Keratinocyte (primary cell): ENCODE data around the gene ZNF74.

Experiments used
- EZH2 ChIP-seq: IDR thresholded peaks from one replicate; pipeline ENCODE4 v1.6.1; 2012; ENCODE audit warnings: inconsistent platforms, mild to moderate bottlenecking, low read length, moderate library complexity
- TF ChIP-seq, protein P1 (sequence below), 3 experiments: IDR thresholded peaks in 1 of 3; conservative IDR thresholded peaks in 1 of 3; optimal IDR thresholded peaks in 1 of 3; 2 replicates in 2 of 3; 3 replicates in 1 of 3; pipeline versions ENCODE3 to v1.5.1; 2011; ENCODE audit warnings: low read length in 3 of 3, mild to moderate bottlenecking in 3 of 3, moderate library complexity in 2 of 3, control low read depth in 1 of 3, inconsistent platforms in 1 of 3; ENCODE audit not compliant: insufficient read depth in 2 of 3; ENCODE audit errors: extremely low read depth in 1 of 3

DNA sequence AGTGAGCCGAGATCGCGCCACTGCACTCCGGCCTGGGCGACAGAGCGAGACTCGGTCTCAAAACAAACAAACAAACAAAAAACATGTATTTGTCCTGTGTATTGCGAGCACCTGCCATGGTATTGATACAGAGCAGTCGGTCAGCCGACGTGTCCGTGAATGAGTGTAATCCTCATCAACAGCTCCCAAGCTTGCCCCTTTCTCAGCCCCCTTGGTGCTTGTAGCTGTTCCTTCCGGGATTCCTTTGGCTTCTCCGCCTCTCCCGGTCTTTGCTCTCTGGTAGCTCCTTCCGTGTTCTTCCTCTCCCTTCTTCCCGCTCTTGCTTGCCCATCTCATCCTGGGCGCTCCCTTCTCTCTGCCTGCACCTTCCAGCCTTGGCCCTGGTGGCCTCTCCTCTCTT, 10.9 kb downstream of the ZNF74 start:
- TF ChIP-seq, protein P1, sequence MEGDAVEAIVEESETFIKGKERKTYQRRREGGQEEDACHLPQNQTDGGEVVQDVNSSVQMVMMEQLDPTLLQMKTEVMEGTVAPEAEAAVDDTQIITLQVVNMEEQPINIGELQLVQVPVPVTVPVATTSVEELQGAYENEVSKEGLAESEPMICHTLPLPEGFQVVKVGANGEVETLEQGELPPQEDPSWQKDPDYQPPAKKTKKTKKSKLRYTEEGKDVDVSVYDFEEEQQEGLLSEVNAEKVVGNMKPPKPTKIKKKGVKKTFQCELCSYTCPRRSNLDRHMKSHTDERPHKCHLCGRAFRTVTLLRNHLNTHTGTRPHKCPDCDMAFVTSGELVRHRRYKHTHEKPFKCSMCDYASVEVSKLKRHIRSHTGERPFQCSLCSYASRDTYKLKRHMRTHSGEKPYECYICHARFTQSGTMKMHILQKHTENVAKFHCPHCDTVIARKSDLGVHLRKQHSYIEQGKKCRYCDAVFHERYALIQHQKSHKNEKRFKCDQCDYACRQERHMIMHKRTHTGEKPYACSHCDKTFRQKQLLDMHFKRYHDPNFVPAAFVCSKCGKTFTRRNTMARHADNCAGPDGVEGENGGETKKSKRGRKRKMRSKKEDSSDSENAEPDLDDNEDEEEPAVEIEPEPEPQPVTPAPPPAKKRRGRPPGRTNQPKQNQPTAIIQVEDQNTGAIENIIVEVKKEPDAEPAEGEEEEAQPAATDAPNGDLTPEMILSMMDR (optimal IDR thresholded peaks at IDR 0.05 in 1 of 3, IDR thresholded peaks at IDR 0.05 in 1 of 3, conservative IDR thresholded peaks at IDR 0.05 in 1 of 3; ENCODE audit: extremely low read depth in 1 of 3, insufficient read depth in 2 of 3, low read length in 3 of 3) = no peak
- no peak for TF ChIP-seq EZH2
